Tibial artery (tissue), 4 donors: Measurements from ENCODE around the gene HOXB3.

Experiments used
- DNase-seq, 2 donors: peaks; one replicate each; pipeline ENCODE4 v3.0.0-alpha.2; 2019
- H3K27ac ChIP-seq, 2 donors: fragments of 200-600 bp; sonication (generic) in 1 of 2; 1 replicate in 1 of 2; 2 replicates in 1 of 2; pipeline ENCODE4 v1.5.1; 2018 to 2019; ENCODE audit warnings: mild to moderate bottlenecking in 1 of 2
- H3K27me3 ChIP-seq, 2 donors: fragments of 200-600 bp; sonication (generic) in 1 of 2; one replicate each; pipeline versions ENCODE4 v1.5.1 to v1.6.0; 2016 to 2019
- H3K36me3 ChIP-seq, 3 donors: fragments of 200-600 bp; sonication (generic) in 2 of 3; one replicate each; pipeline ENCODE4 v1.5.1; 2016 to 2019; ENCODE audit warnings: mild to moderate bottlenecking in 2 of 3
- H3K4me1 ChIP-seq, 4 donors: fragments of 200-600 bp; sonication (generic) in 2 of 4; 1 replicate in 3 of 4; 2 replicates in 1 of 4; pipeline ENCODE4 v1.5.1; 2016 to 2019
- H3K4me3 ChIP-seq, 2 donors: fragments of 200-600 bp; sonication (generic) in 1 of 2; 1 replicate in 1 of 2; 2 replicates in 1 of 2; pipeline ENCODE4 v1.5.1; 2018 to 2019; ENCODE audit warnings: mild to moderate bottlenecking in 2 of 2
- H3K9me3 ChIP-seq, 3 donors: fragments of 200-600 bp; sonication (generic) in 1 of 3; one replicate each; pipeline ENCODE4 v1.5.1; 2016 to 2019
- intact Hi-C: fragments of 100-400 bp; cut with DNase I; formaldehyde crosslinking; loops from one replicate; pipeline ENCODE4 v1.15.0; 2023; ENCODE audit warnings: low total_unique reads
- TF ChIP-seq, protein P1 (sequence below), 2 experiments: fragments of 200-600 bp in 1 of 2; fragments of 450-650 bp in 1 of 2; IDR thresholded peaks; one replicate each; pipeline ENCODE4 v1.5.1; 2017 to 2019; ENCODE audit warnings: antibody characterized with exemption in 2 of 2, mild to moderate bottlenecking in 1 of 2, moderate library complexity in 1 of 2

The HOXB3 gene

DNA sequence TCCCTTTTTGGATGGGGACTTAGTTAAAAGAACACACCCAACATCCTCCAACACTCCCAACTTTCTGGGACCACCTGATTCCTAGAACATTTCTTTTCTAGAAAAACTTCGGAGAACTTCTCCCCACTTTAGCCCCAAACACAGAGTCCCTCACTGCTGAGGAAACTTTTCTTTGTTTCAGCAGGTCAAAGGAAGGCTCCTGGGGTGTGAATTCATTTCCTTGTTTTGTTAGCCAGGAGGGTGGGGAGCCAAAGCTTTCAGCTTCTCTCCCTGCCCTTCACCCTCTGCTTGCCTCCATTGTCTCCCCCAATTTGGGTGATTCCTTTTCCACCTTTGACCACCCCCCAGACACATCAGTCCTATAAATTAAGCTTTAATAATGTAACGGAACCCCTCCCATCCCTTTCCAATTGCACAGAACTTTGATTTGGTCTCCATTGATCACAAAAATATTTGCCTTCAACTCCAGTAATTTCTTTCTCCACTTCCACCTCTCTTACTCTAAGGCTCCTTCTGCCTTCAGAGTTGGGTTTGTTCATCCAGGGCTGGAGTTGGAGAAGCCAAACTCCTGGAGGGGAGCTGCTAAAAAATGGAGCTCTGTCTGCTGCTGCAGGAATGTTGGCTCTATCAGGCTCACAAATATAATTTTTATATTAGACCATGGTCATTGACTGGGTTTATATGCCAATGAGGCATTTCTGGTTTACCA lies 22.2 kb downstream of the HOXB3 start:
- Histone ChIP-seq H3K9me3 (no peaks in the 10 kb centered on the region), H3K27ac (no peak overlapping the region), H3K27me3 (peaks cover 0 to 11% of the 10 kb centered on the region in 2 donors), H3K4me3 (no peak overlapping the region), H3K36me3 (no peaks in the 10 kb centered on the region), H3K4me1 (peaks cover 0 to 31% (median 16%) of the 10 kb centered on the region in 4 donors)
- TF ChIP-seq, protein P1, sequence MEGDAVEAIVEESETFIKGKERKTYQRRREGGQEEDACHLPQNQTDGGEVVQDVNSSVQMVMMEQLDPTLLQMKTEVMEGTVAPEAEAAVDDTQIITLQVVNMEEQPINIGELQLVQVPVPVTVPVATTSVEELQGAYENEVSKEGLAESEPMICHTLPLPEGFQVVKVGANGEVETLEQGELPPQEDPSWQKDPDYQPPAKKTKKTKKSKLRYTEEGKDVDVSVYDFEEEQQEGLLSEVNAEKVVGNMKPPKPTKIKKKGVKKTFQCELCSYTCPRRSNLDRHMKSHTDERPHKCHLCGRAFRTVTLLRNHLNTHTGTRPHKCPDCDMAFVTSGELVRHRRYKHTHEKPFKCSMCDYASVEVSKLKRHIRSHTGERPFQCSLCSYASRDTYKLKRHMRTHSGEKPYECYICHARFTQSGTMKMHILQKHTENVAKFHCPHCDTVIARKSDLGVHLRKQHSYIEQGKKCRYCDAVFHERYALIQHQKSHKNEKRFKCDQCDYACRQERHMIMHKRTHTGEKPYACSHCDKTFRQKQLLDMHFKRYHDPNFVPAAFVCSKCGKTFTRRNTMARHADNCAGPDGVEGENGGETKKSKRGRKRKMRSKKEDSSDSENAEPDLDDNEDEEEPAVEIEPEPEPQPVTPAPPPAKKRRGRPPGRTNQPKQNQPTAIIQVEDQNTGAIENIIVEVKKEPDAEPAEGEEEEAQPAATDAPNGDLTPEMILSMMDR (IDR thresholded peaks at IDR 0.05): no peak
- intact Hi-C loops: no loop called here
- no peak for DNase-seq

DNA sequence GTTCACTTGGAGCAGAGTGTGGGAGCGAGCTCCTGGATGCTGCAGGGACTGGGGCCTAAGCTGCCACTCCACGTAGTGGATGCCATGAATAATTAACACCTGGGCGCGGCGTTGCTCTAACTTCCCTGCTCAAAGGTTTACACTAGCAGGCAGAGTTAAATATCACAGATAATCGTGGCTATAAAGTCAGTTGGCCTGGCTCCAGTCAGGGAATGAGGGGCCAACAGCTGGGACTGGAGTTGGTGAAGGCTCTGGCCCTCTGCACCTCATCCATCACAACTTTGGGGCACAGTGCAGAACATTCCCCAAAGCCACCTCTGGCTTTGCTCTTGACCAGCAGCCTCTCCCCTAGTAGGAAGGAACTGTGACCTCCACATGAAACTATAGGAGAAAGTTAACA lies 22.8 kb downstream of the HOXB3 start:
- Histone ChIP-seq H3K36me3 (no peaks in the 10 kb centered on the region), H3K4me3 (no peak overlapping the region), H3K9me3 (no peaks in the 10 kb centered on the region), H3K27me3 (peaks cover 0 to 11% of the 10 kb centered on the region in 2 donors), H3K4me1 (peaks cover 0 to 31% (median 16%) of the 10 kb centered on the region in 4 donors), H3K27ac (no peak overlapping the region)
- no peak for DNase-seq
- intact Hi-C loops: no loop called here
- TF ChIP-seq, protein P1 (IDR thresholded peaks at IDR 0.05): no peak

DNA sequence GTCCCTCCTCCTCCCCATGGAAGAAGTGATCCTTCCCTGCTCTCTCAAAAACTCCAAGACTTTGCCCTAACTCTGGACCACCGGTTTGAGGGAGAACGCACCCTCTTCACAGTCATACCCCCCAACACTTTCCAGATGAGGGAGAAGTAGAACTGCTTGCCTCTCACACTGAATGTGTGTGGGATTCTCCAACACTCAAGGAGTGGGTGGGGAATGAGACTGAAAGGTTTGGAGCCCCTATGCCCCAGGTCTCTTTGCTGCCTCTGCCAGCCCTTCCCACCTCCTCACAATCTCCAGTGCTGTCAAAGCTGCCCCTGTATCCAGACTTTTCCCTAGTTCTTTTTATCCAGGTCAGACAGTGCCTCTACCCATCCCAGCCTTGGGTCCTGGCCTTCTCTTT lies 23.3 kb downstream of the HOXB3 start:
- DNase-seq: no peak
- TF ChIP-seq, protein P1 (IDR thresholded peaks at IDR 0.05): no peak
- H3K4me1 ChIP-seq: peaks cover 0 to 31% (median 16%) of the 10 kb centered on the region in 4 donors
- intact Hi-C loops: no loop called here
- H3K4me3 ChIP-seq: no peak overlapping the region
- H3K27ac ChIP-seq: no peak overlapping the region
- peaks cover 0 to 11% of the 10 kb centered on the region in 2 donors for H3K27me3 ChIP-seq
- H3K9me3 ChIP-seq: no peaks in the 10 kb centered on the region
- no peaks in the 10 kb centered on the region for H3K36me3 ChIP-seq

DNA sequence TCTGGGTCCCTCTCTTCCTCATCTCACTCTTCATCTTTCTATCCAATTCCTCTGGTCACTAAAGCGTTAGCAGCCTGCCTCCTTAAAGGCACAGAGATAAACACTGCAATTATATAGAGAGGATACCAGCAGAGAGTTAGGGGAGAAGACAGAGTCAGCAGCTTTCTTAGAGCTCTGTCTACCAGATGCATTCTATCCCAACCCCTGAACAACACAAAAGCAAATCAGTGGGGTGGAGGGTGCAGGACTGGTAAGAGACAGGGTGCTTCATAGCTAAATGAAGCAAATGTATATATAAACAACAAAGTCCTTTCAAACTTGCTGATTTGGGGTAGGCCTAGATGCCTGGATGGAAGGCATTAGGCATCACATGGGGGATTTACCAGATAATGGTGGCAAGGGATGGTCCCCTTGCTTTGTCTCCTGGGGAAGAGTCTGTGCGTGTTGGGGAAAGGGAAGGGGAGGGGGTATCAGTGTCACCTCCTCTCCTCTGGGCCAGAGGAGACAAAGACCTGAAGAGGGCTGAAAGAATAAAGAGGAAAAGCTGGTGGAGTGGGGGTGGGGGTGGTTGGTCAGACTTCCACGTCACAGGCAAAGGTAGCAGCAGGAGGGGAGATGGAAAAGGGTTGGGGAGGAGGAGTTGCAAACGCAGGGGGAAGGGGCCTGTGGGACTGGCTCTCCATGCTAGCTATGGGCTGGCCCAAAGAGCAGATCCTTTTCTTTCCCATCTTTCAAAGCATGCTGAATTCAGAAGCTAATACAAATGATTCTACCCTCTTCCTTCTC lies 23.9 kb downstream of the HOXB3 start:
- Histone ChIP-seq H3K27me3 (peaks cover 0 to 11% of the 10 kb centered on the region in 2 donors), H3K4me1 (peaks cover 0 to 25% (median 16%) of the 10 kb centered on the region in 4 donors), H3K9me3 (no peaks in the 10 kb centered on the region), H3K36me3 (no peaks in the 10 kb centered on the region), H3K4me3 (no peak overlapping the region), H3K27ac (no peak overlapping the region)
- no peak for DNase-seq
- intact Hi-C loops: no loop called here
- TF ChIP-seq, protein P1 (IDR thresholded peaks at IDR 0.05): no peak

DNA sequence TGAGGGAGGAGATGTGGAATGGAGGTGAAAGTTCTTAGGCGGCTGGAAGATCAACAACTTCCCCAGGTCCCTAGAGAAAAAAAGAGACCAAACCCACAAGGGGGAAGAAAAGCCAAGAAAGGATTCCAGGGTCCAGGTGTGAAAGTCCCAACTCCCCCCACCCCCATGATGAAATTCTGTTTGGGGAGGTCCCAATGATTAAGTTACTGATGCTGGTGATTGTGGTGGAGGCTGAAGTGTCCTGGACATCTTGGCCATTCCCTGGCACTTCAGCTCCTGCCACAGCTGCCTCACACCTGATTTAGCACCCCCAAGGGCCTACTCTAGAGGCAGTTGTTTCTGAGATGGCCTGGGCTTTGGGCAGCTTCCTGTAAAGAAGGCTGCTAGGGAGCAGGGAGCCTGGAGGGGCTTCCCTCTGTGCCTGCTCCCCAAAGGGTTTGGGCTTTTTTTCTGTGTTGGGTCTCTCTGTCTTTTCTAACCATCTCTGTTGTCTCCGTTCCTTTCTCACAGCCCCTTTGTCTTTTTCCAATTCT lies 25.0 kb downstream of the HOXB3 start:
- intact Hi-C loops: no loop called here
- Histone ChIP-seq H3K27ac (peak overlapping the region in 1 of 2 donors; percentile 53), H3K4me3 (peak overlapping the region in 1 of 2 donors; percentile 62), H3K9me3 (no peaks in the 10 kb centered on the region), H3K4me1 (peaks cover 0 to 22% (median 14%) of the 10 kb centered on the region in 4 donors), H3K27me3 (peaks cover 0 to 11% of the 10 kb centered on the region in 2 donors), H3K36me3 (no peaks in the 10 kb centered on the region)
- DNase-seq: no peak
- TF ChIP-seq, protein P1 (IDR thresholded peaks at IDR 0.05): no peak
